Measurements from ENCODE around the gene WDR36.

WDR36 gene

DNA sequence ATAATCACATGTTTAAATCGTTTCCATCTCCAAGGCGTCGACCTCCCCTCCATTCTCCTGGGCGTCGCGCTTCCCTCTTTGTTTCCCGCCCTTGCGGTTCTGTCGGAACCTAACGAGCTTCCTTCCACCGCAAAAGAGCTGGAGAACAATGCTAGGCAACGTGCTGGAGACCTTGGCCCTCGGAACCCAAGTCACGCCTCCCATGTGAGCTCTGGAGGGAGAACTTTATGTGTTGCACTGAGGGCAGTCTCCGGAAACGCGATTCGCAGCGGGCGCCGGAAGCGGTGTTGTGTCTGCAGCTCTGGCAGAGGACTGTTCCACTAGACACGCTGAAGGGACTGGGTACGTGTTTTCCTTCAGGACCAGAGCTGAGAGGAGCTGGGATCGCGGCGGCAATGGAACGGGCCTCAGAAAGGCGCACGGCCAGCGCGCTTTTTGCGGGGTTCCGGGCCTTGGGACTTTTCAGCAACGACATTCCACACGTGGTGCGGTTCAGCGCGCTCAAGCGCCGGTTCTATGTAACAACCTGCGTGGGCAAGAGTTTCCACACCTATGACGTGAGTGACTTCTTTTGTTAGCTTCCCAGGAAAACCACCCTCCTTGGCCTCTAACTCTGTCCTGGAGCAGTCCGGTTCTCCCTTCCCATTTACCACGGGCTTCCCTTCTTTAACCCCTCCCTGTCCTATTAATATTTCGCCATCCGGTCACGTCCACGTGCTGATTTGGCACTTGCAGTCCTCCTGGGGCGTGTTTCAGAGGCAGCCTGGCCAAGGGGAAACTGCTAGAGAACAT lies at the start of gene WDR36:
Gene WDR36 (plus strand): TSS at position 287 of the 792 bp plus-strand sequence. CDS start 109 bp downstream, at position 396.
- TF ChIP-seq, protein P1, sequence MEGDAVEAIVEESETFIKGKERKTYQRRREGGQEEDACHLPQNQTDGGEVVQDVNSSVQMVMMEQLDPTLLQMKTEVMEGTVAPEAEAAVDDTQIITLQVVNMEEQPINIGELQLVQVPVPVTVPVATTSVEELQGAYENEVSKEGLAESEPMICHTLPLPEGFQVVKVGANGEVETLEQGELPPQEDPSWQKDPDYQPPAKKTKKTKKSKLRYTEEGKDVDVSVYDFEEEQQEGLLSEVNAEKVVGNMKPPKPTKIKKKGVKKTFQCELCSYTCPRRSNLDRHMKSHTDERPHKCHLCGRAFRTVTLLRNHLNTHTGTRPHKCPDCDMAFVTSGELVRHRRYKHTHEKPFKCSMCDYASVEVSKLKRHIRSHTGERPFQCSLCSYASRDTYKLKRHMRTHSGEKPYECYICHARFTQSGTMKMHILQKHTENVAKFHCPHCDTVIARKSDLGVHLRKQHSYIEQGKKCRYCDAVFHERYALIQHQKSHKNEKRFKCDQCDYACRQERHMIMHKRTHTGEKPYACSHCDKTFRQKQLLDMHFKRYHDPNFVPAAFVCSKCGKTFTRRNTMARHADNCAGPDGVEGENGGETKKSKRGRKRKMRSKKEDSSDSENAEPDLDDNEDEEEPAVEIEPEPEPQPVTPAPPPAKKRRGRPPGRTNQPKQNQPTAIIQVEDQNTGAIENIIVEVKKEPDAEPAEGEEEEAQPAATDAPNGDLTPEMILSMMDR (IDR thresholded peaks at IDR 0.05; ENCODE audit: control insufficient read depth, extremely low read depth, insufficient read depth), result no peak
- peak; percentile 84 for DNase-seq (ENCODE audit: low read depth)
- H3K4me3 ChIP-seq (ENCODE audit: low read depth, low read length), result peak within 1 kb of the TSS; percentile 97

DNA sequence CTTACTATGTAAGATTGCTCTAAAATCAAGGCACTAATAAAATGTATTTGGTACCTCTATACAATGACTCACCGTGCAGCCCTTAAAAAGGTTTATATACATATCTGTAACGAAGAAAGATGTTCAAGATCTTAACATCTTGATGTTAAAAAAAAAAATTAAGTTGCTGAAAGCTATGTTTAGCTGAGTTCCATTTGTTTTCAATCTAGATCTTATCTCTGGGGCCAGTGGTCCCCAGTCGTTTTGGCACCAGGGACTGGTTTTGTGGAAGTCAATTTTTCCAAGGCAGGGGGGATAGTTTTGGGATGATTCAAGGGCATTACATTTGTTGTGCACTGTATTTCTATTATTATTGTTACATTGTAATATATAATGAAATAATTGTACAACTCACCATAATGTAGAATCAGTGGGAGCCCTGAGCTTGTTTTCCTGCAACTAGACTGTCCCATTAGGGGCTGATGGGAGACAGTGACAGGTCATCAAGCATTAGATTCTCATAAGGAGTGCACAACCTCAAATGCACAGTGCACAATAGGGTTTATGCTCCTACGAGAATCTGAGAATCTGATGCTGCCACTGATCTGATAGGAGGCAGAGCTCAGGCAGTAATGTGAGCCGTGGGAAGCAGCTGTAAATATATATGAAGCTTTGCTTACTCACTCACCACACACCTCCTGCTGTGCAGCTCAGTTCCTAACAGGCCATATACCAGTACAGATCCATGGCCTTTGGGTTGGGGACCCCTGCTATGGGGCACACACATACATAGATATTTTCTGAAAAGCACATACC lies 48.2 kb upstream of the WDR36 start:
- no peak overlapping the region for H3K4me3 ChIP-seq (ENCODE audit: low read depth, low read length)
- TF ChIP-seq, protein P1 (IDR thresholded peaks at IDR 0.05; ENCODE audit: control insufficient read depth, extremely low read depth, insufficient read depth), result no peak
- no peak for DNase-seq (ENCODE audit: low read depth)

DNA sequence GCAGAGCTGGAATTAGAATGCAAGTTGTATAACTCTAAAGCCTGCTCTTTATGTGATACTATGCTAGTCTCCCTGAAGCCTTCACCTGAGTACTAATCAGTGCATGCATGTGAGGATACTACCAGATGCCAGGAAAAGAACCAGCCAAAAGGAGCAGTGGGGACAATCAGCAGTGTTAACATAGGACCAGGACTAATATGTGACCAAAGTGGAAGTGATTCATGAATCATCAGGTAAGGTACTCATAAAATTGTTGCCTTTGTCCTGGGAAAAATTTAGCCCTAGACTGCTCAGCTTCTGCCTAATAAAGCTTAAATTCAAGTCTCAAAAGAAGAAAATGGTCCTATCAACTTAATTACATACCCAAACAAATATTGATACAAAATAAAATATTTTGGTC lies 34.1 kb upstream of the WDR36 start:
- H3K4me3 ChIP-seq (ENCODE audit: low read depth, low read length), result no peak overlapping the region
- DNase-seq (ENCODE audit: low read depth), result no peak
- TF ChIP-seq, protein P1 (IDR thresholded peaks at IDR 0.05; ENCODE audit: control insufficient read depth, extremely low read depth, insufficient read depth), result no peak

DNA sequence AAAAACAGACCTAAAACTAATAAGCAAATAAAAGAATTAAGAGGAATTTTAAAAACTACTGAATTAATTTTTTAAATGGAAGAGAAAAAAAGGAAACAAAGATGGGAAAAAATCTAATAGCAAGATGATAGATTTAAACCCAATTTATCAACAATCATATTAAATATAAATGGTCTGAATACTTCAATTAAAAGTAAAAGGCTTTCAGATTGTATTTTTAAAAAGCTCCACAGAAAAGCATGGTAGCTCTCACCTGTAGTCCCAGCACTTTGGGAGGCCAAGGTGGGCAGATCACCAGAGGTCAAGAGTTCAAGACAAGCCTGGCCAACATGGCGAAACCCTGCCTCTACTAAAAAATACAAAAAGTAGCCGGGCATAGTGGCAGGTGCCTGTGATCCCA lies 32.0 kb upstream of the WDR36 start:
- TF ChIP-seq, protein P1 (IDR thresholded peaks at IDR 0.05; ENCODE audit: control insufficient read depth, extremely low read depth, insufficient read depth), result no peak
- no peak overlapping the region for H3K4me3 ChIP-seq (ENCODE audit: low read depth, low read length)
- no peak for DNase-seq (ENCODE audit: low read depth)

DNA sequence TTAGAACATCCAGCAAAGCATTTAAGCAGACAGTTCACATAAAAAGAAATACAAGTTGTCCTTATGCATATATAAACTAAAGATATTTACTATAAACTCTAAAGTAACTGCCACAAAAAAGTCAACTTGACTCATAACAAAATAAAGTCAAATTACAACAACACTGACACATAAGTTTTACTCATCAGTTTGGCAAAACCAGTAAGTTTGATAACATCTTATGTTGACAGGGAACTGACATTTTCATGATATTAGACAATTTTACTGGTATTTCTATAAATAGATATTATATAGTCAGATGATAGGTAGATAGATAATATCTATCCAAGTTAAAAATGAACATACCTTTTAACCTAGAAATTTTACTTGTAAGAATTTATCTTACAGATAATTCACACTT lies 30.5 kb upstream of the WDR36 start:
- TF ChIP-seq, protein P1 (IDR thresholded peaks at IDR 0.05; ENCODE audit: control insufficient read depth, extremely low read depth, insufficient read depth), result no peak
- peak; percentile 22 for DNase-seq (ENCODE audit: low read depth)

DNA sequence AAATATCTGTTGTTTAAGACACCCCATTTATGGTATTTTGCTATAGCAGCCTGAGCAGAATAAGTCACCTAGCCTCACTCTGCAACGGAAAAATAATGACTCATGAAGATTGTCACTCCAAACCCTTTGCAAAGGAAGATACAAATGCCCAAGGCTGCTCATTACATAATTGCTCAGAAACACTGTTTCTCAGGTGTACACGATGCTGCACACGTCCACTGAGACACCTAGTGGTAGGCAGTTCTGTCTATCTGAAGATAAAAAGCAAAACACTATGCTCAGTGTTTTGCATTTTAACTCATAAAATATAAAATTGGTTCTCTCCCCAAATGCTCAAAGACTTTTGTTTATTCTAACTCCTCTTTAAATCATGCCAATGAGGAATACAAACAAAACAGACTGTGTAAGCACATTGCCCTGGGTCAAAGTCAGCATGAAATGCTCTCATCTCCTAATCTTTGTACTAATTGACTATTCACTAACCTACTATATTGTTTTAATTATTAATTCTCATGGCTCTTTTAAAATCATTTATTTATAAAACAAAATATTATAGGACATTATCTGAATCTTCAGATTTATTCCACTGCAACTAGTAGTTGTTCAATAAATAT lies 28.3 kb upstream of the WDR36 start:
- TF ChIP-seq, protein P1 (IDR thresholded peaks at IDR 0.05; ENCODE audit: control insufficient read depth, extremely low read depth, insufficient read depth), result peak; percentile 98
- DNase-seq (ENCODE audit: low read depth), result peak; percentile 44
- H3K4me3 ChIP-seq (ENCODE audit: low read depth, low read length), result no peak overlapping the region

More for the DNA sequence above, 30.5 kb upstream of the WDR36 start:
- no peak overlapping the region for H3K4me3 ChIP-seq (ENCODE audit: low read depth, low read length)

All from LNCaP clone FGC (cell line).